Esophagus muscularis mucosa (tissue), 3 donors: ENCODE measurements around the gene REEP2.

Source experiments
- CTCF ChIP-seq, 3 experiments: fragments of 200-600 bp in 2 of 3; fragments of 450-650 bp in 1 of 3; sonication (generic) in 2 of 3; IDR thresholded peaks; one replicate each; pipeline ENCODE4 v1.5.1; 2017 to 2019; ENCODE audit warnings: antibody characterized with exemption in 3 of 3, mild to moderate bottlenecking in 2 of 3, moderate library complexity in 1 of 3
- POLR2A ChIP-seq: fragments of 450-650 bp; IDR thresholded peaks from one replicate; pipeline ENCODE4 v1.6.1; 2017; ENCODE audit warnings: antibody characterized with exemption, moderate library complexity, mild to moderate bottlenecking, low read depth

DNA sequence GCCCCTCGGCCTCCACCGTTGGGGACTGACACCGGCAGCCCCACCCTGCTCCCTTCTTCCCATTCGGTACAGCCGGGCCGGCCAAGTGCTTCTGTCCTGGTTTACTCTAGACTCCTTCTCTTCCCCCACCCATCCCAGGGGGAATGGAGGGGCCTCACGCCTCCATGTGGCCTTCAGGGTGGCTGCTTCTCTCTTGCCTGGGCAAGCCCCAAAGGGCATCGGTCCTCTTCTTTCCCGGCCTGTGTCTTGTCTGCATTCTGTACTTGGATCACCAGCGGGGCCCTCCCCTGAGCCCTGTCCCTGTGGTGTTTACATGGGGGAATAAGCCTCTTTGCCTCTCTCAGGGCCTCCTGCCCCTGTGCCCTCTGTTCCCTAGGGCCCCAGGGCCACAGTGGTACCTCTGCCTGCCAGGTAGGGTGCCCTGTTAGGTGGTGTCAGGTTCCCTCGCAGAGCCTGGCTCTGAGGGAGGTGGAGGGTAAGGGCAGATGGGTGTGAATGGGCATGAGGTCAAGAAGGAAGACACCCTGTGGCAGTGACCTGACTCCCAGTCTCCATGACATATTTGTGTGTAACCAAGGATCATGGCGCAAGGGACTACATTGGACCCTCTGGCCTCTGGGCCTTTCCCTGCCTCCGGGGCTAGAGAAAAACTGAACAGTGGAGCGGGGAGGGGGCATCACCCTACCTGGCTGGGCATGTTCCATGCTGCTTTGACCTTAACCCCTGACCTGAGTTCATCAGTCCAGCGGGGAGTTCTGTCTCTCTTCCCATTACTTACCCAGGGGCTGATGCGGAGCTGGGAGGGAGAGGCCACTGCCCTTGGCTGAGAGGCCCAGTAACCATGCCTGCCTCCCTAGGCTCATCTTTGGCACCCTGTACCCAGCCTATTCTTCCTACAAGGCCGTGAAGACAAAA lies 1.6 kb downstream of the REEP2 start:
- TF ChIP-seq CTCF (IDR thresholded peaks at IDR 0.05) (no peak), POLR2A (no peak)
